RWPE2 (cell line): ENCODE data around the gene MAEA.

ENCODE experiments used
- ATAC-seq: fragments of 200-7000 bp; cut with Tn5 transposase; 3 replicates; pipeline ENCODE4 v1.9.1; 2021; ENCODE audit warnings: low read depth
- DNase-seq: peaks from one replicate; pipeline ENCODE4 v3.0.0-alpha.2; 2020; ENCODE audit warnings: low spot score
- H3K27ac ChIP-seq: fragments of 450-650 bp; 2 replicates; pipeline ENCODE4 v1.5.1; 2017; ENCODE audit warnings: mild to moderate bottlenecking; ENCODE audit not compliant: poor library complexity, severe bottlenecking
- H3K27me3 ChIP-seq: fragments of 250-450 bp; sonication (Bioruptor Pico); 2 replicates; pipeline ENCODE4 v1.5.1; 2021; ENCODE audit warnings: mild to moderate bottlenecking, moderate library complexity; ENCODE audit not compliant: insufficient read depth, poor library complexity, severe bottlenecking
- H3K36me3 ChIP-seq: fragments of 250-450 bp; sonication (Bioruptor Pico); 2 replicates; pipeline ENCODE4 v1.5.1; 2020; ENCODE audit warnings: low read depth, mild to moderate bottlenecking, moderate library complexity
- H3K4me1 ChIP-seq: fragments of 250-450 bp; sonication (Bioruptor Pico); 2 replicates; pipeline ENCODE4 v1.5.1; 2021; ENCODE audit warnings: mild to moderate bottlenecking, moderate library complexity; ENCODE audit not compliant: insufficient read depth, poor library complexity, severe bottlenecking
- H3K4me3 ChIP-seq: fragments of 250-450 bp; sonication (Bioruptor Pico); 2 replicates; pipeline ENCODE4 v1.5.1; 2021; ENCODE audit warnings: mild to moderate bottlenecking, moderate library complexity; ENCODE audit not compliant: severe bottlenecking
- H3K9me3 ChIP-seq: fragments of 250-450 bp; sonication (Bioruptor Pico); 2 replicates; pipeline ENCODE4 v1.5.1; 2021; ENCODE audit warnings: mild to moderate bottlenecking, moderate library complexity; ENCODE audit not compliant: severe bottlenecking
- TF ChIP-seq, protein P1 (sequence below): fragments of 450-650 bp; IDR thresholded peaks from one replicate; pipeline ENCODE4 v1.5.1; 2017; ENCODE audit warnings: mild to moderate bottlenecking, moderate library complexity; ENCODE audit not compliant: poor library complexity, severe bottlenecking

The MAEA gene

GRCh38 chr4:1255151-1255550, 34.5 kb upstream of the MAEA start:
- Histone ChIP-seq H3K27me3 (no peaks in the 10 kb centered on the region), H3K36me3 (peaks cover 18% of the 10 kb centered on the region), H3K4me1 (no peaks in the 10 kb centered on the region), H3K9me3 (peaks cover 47% of the 10 kb centered on the region), H3K27ac (no peak overlapping the region), H3K4me3 (no peak overlapping the region)
- no peak for ATAC-seq
- TF ChIP-seq, protein P1, sequence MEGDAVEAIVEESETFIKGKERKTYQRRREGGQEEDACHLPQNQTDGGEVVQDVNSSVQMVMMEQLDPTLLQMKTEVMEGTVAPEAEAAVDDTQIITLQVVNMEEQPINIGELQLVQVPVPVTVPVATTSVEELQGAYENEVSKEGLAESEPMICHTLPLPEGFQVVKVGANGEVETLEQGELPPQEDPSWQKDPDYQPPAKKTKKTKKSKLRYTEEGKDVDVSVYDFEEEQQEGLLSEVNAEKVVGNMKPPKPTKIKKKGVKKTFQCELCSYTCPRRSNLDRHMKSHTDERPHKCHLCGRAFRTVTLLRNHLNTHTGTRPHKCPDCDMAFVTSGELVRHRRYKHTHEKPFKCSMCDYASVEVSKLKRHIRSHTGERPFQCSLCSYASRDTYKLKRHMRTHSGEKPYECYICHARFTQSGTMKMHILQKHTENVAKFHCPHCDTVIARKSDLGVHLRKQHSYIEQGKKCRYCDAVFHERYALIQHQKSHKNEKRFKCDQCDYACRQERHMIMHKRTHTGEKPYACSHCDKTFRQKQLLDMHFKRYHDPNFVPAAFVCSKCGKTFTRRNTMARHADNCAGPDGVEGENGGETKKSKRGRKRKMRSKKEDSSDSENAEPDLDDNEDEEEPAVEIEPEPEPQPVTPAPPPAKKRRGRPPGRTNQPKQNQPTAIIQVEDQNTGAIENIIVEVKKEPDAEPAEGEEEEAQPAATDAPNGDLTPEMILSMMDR: no peak
- no peak for DNase-seq

- Histone ChIP-seq H3K36me3 (peaks cover 16% of the 10 kb centered on the region), H3K9me3 (peaks cover 43% of the 10 kb centered on the region), H3K4me1 (no peaks in the 10 kb centered on the region), H3K27me3 (no peaks in the 10 kb centered on the region), H3K27ac (no peak overlapping the region), H3K4me3 (no peak overlapping the region)
- DNase-seq (no peak), ATAC-seq (no peak)
- TF ChIP-seq, protein P1: no peak
These were observed 34.0 kb upstream of the MAEA start for GRCh38 chr4:1255699-1256098.

GRCh38 chr4:1258457-1258856, 31.2 kb upstream of the MAEA start:
- ATAC-seq: no peak
- no peaks in the 10 kb centered on the region for H3K36me3 ChIP-seq
- DNase-seq: no peak

GRCh38 chr4:1259966-1260365, 29.7 kb upstream of the MAEA start:
- Histone ChIP-seq H3K27me3 (no peaks in the 10 kb centered on the region), H3K27ac (no peak overlapping the region), H3K9me3 (peaks cover 21% of the 10 kb centered on the region), H3K4me3 (no peak overlapping the region), H3K4me1 (no peaks in the 10 kb centered on the region), H3K36me3 (no peaks in the 10 kb centered on the region)
- ATAC-seq: no peak
- TF ChIP-seq, protein P1: no peak
- DNase-seq: no peak

More at GRCh38 chr4:1258457-1258856, 31.2 kb upstream of the MAEA start:
- TF ChIP-seq, protein P1: no peak
- H3K9me3 ChIP-seq: peaks cover 33% of the 10 kb centered on the region
- no peaks in the 10 kb centered on the region for H3K27me3 ChIP-seq
- no peak overlapping the region for H3K27ac ChIP-seq
- H3K4me1 ChIP-seq: no peaks in the 10 kb centered on the region
- H3K4me3 ChIP-seq: no peak overlapping the region

DNA sequence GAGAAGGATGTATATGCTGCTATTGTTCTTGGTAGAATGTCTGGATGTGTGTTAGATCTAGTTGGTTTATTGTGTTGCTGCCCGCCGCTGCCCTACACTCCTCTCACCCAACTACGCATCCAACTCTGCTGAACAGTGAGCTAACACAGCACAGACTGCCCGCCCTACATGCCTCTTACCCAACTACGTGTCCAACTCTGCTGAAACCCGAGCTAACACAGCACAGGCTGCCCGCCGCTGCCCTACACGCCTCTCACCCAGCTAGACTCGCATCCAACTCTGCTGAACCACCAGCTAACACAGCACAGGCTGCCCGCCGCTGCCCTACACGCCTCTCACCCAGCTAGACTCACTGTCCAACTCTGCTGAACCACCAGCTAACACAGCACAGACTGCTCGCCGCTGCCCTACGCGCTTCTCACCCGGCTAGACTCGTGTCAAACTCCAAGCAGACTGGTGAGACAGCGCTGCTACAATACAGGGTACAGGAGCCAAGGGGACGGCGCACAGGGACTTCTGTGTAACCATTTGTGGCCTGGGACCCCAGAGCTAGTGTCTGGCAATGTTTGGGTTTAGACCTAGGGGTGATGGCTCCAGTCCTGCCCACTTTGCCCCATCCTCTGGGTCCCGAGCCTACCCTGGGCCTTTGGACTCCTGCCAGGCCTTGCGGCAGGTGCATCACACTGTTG, 29.1 kb upstream of the MAEA start:
- Histone ChIP-seq H3K36me3 (no peaks in the 10 kb centered on the region), H3K27ac (no peak overlapping the region), H3K9me3 (peaks cover 15% of the 10 kb centered on the region), H3K4me1 (no peaks in the 10 kb centered on the region), H3K4me3 (no peak overlapping the region), H3K27me3 (no peaks in the 10 kb centered on the region)
- DNase-seq (no peak), ATAC-seq (no peak)
- TF ChIP-seq, protein P1: no peak
